K562 (cell line): ENCODE data around the gene FSTL4. TPM values are rescaled to one million over a fixed set of nuclear protein-coding genes. Genes with fewer than 3 reads are reported as not detected.

ENCODE experiments used
- ATAC-seq: fragments of 200-7000 bp; cut with Tn5 transposase; 3 replicates; pipeline ENCODE4 v1.9.1; 2020; ENCODE audit warnings: moderate library complexity
- BruUV-seq: library from RNA; stranded (reverse); fragments of 400-500 nt; replicated peaks from 2 replicates; lab custom pipeline; 2021; lab: Mats Ljungman, UMichigan
- CTCF ChIA-PET: fragments of 300-600 bp; formaldehyde crosslinking; extraction: SDS; loops from one replicate; lab custom pipeline; 2021; ENCODE audit warnings: low intra/inter-chr PET ratio; lab: Yijun Ruan, JAX
- POLR2A ChIA-PET: fragments of 300-600, 350-650 bp; sonication (Branson Sonifier 250); formaldehyde crosslinking; extraction: SDS; loops from one replicate; lab custom pipeline; 2021; ENCODE audit warnings: antibody characterized with exemption, inconsistent platforms; lab: Yijun Ruan, JAX
- DNase-seq, 4 experiments: peaks; one replicate each; pipeline versions ENCODE4 v3.0.0 to v3.0.0-alpha.2; 2011 to 2018; ENCODE audit warnings: low spot score in 3 of 4, mixed read lengths in 3 of 4; ENCODE audit errors: extremely low read depth in 1 of 4
- FAIRE-seq: peaks from 2 replicates; lab custom pipeline; 2011; peaks lifted over from hg19 to GRCh38; lab: Jason Lieb, UNC
- H2AFZ ChIP-seq: 2 replicates; pipeline ENCODE4 v1.6.0; 2011; ENCODE audit warnings: low read depth, low read length, control low read depth, inconsistent platforms
- H3K27ac ChIP-seq: fragments of 200-600 bp; 3 replicates; pipeline ENCODE4 v1.8.0; 2011; ENCODE audit warnings: low read depth, mild to moderate bottlenecking, control low read depth, inconsistent platforms, low read length, moderate library complexity, mixed read lengths; ENCODE audit errors: extremely low read depth
- H3K27me3 ChIP-seq, 2 experiments: fragments of 300-600 bp in 1 of 2; 2 replicates in 1 of 2; 3 replicates in 1 of 2; pipeline versions ENCODE4 v1.6.0 to v1.8.0; 2011; ENCODE audit warnings: inconsistent platforms in 2 of 2, low read length in 2 of 2, mild to moderate bottlenecking in 1 of 2, mixed read lengths in 1 of 2, moderate library complexity in 1 of 2; ENCODE audit not compliant: control insufficient read depth in 2 of 2, insufficient read depth in 2 of 2
- H3K36me3 ChIP-seq: fragments of 300-600 bp; 3 replicates; pipeline ENCODE4 v1.8.0; 2011; ENCODE audit warnings: mild to moderate bottlenecking, low read length, inconsistent platforms; ENCODE audit not compliant: control insufficient read depth, insufficient read depth
- H3K4me1 ChIP-seq, 2 experiments: fragments of 200-600 bp in 1 of 2; replicated peaks in 1 of 2; 2 replicates in 1 of 2; 3 replicates in 1 of 2; pipeline versions ENCODE4 v1.5.1 to v1.8.0; 2011; ENCODE audit warnings: inconsistent platforms in 2 of 2, low read length in 2 of 2, mild to moderate bottlenecking in 1 of 2, mixed read lengths in 1 of 2, moderate library complexity in 1 of 2; ENCODE audit not compliant: control insufficient read depth in 2 of 2, insufficient read depth in 2 of 2
- H3K4me2 ChIP-seq: 2 replicates; pipeline ENCODE4 v1.6.1; 2011; ENCODE audit warnings: low read length, control low read depth, inconsistent platforms, mixed read lengths; ENCODE audit not compliant: insufficient read depth
- H3K4me3 ChIP-seq: fragments of 200-600 bp; sonication (generic), shearing (Covaris generic); 2 replicates; pipeline ENCODE4 v1.5.1; 2016; ENCODE audit warnings: control low read depth, inconsistent platforms
- H3K79me2 ChIP-seq: fragments of 200-600 bp; 3 replicates; pipeline ENCODE4 v1.8.0; 2011; ENCODE audit warnings: low read length, inconsistent platforms; ENCODE audit not compliant: control insufficient read depth, insufficient read depth
- H3K9ac ChIP-seq, 2 experiments: 2 replicates each; pipeline versions ENCODE4 v1.6.0 to v1.6.1; 2011; ENCODE audit warnings: low read depth in 2 of 2, low read length in 2 of 2, control low read depth in 1 of 2, inconsistent platforms in 1 of 2, mild to moderate bottlenecking in 1 of 2, mixed read lengths in 1 of 2; ENCODE audit not compliant: insufficient read depth in 1 of 2
- H3K9me1 ChIP-seq: one replicate; pipeline ENCODE4 v1.6.0; 2011; ENCODE audit warnings: inconsistent platforms, mild to moderate bottlenecking, low read length, moderate library complexity; ENCODE audit not compliant: control insufficient read depth, insufficient read depth
- H3K9me3 ChIP-seq: replicated peaks from 2 replicates; pipeline ENCODE4 v1.5.1; 2011; ENCODE audit warnings: low read depth, low read length, inconsistent platforms; ENCODE audit not compliant: control insufficient read depth, insufficient read depth
- H4K20me1 ChIP-seq: replicated peaks from 2 replicates; pipeline ENCODE4 v1.6.1; 2011; ENCODE audit warnings: low read length, inconsistent platforms, mixed read lengths; ENCODE audit not compliant: control insufficient read depth, insufficient read depth
- ARHGAP35 ChIP-seq: fragments of 450-650 bp; IDR thresholded peaks from 2 replicates; pipeline ENCODE4 v1.6.1; 2018; ENCODE audit not compliant: partially characterized antibody
- IRF2 ChIP-seq: sonication (generic); formaldehyde crosslinking; IDR thresholded peaks from 2 replicates; pipeline ENCODE4 v1.8.1; 2022; ENCODE audit warnings: mild to moderate bottlenecking, missing genetic modification reagents
- ZNF24 ChIP-seq: fragments of 450-650 bp; IDR thresholded peaks from 2 replicates; pipeline ENCODE4 v1.6.1; 2016
- WGBS: fragments of 100-300 bp; shearing (Covaris generic); methylation state at CpG from one replicate; pipeline ENCODE4 v1.1.6; 2016; ENCODE audit warnings: low coverage, mixed read lengths; ENCODE audit not compliant: insufficient coverage; ENCODE audit errors: missing lambda C conversion rate; 5-methylcytosine and 5-hydroxymethylcytosine counted together
- in situ Hi-C: fragments of 300-500 bp; cut with MboI; formaldehyde crosslinking; loops from 4 replicates; pipeline ENCODE4 v1.15.0; 2018; ENCODE audit warnings: inconsistent platforms, mixed read lengths
- intact Hi-C: fragments of 100-400 bp; cut with micrococcal nuclease; formaldehyde crosslinking; loops from 2 replicates; pipeline ENCODE4 v1.14.2; 2022
- polyA plus RNA-seq, 8 experiments: library from polyadenylated mRNA; depleted of rRNA in 4 of 8; stranded (reverse) in 5 of 8; unstranded in 3 of 8; fragments of >200 nt; fragmentation: Nextera tagmentation in 2 of 8; fragmentation: Illumina TruSeq in 1 of 8; extraction: Ambion mirVana in 2 of 8; extraction: Trizol in 1 of 8; gene quantifications; 2 replicates each; pipeline versions ENCODE4 v1.2.1 to v1.2.3, GENCODE V29; 2011 to 2014; ENCODE audit warnings: inconsistent platforms in 1 of 8, missing spikeins in 1 of 8
- total RNA-seq, 7 experiments: library from RNA; depleted of rRNA in 6 of 7; stranded (reverse); fragments of >200 nt in 6 of 7; fragmentation: Illumina TruSeq in 2 of 7; extraction: Trizol in 2 of 7; gene quantifications; 2 replicates each; pipeline versions ENCODE4 v1.2.1 to v1.2.3, GENCODE V29; 2011 to 2021; ENCODE audit warnings: low replicate concordance in 1 of 7
- TF ChIP-seq, protein P1 (sequence below), 3 experiments: IDR thresholded peaks in 2 of 3; conservative IDR thresholded peaks in 1 of 3; 2 replicates each; pipeline ENCODE4 v1.5.1; 2011 to 2012; ENCODE audit warnings: low read length in 3 of 3, mild to moderate bottlenecking in 3 of 3, control low read depth in 2 of 3, improper control_type of control experiment in 1 of 3, inconsistent platforms in 1 of 3, low read depth in 1 of 3, mixed read lengths in 1 of 3, moderate library complexity in 1 of 3; ENCODE audit not compliant: insufficient read depth in 2 of 3

The FSTL4 gene
- total and polyA plus RNA-seq, 9 of the 15 experiments (the other 6 are each of a cell fraction or from before 2014, with no cell fraction given): 0.08 to 0.18 (median 0.10) TPM; not detected in 5

DNA sequence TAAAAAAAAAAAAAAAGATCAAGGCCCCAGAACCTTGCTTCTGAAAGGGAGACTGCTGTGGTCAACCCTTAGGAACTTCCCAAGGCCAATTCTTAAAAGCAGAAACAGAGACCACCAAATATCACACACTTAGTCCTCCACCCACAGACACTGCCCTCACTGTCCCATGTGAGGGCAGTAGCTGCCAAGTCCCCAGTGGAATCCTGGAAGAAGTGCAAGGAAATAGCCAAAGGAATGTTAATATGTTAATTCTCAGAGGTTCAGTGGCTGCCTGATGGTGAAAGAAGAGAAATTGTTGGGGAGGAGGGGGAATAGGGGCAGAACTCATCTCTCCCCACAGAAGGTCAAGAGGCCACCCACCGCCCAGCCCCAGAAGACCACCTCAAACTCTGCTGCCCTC, 23.1 kb downstream of the FSTL4 start:
- ATAC-seq: no peak
- WGBS: no CpG with 5 or more reads among the region's 1 CpG
- no peak for TF ChIP-seq ZNF24
- TF ChIP-seq, protein P1, sequence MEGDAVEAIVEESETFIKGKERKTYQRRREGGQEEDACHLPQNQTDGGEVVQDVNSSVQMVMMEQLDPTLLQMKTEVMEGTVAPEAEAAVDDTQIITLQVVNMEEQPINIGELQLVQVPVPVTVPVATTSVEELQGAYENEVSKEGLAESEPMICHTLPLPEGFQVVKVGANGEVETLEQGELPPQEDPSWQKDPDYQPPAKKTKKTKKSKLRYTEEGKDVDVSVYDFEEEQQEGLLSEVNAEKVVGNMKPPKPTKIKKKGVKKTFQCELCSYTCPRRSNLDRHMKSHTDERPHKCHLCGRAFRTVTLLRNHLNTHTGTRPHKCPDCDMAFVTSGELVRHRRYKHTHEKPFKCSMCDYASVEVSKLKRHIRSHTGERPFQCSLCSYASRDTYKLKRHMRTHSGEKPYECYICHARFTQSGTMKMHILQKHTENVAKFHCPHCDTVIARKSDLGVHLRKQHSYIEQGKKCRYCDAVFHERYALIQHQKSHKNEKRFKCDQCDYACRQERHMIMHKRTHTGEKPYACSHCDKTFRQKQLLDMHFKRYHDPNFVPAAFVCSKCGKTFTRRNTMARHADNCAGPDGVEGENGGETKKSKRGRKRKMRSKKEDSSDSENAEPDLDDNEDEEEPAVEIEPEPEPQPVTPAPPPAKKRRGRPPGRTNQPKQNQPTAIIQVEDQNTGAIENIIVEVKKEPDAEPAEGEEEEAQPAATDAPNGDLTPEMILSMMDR (IDR thresholded peaks at IDR 0.05 in 2 of 3, conservative IDR thresholded peaks at IDR 0.05 in 1 of 3; ENCODE audit: insufficient read depth in 2 of 3, low read depth in 1 of 3, low read length in 3 of 3): peak in 1 of 3 experiments; percentile 43; a peak in 2 of 6 replicates
- TF ChIP-seq, all 486 proteins: peak for 1
- DNase-seq: no peak
- peak; percentile 6 for FAIRE-seq
- Histone ChIP-seq H3K9ac (no peak overlapping the region), H4K20me1 (no peaks in the 10 kb centered on the region), H3K79me2 (no peaks in the 10 kb centered on the region), H3K4me1 (no peaks in the 10 kb centered on the region), H3K36me3 (no peaks in the 10 kb centered on the region), H3K4me3 (no peak overlapping the region), H3K27me3 (no peaks in the 10 kb centered on the region), H3K4me2 (no peak overlapping the region), H3K9me1 (no peaks in the 10 kb centered on the region), H2AFZ (no peak overlapping the region), H3K27ac (no peak overlapping the region), H3K9me3 (no peaks in the 10 kb centered on the region)
- no TSS peak for BruUV-seq
- in situ Hi-C loops (no loop called here), intact Hi-C loops (no loop called here)
- ChIA-PET CTCF (no interaction called here), POLR2A (no interaction called here)

DNA sequence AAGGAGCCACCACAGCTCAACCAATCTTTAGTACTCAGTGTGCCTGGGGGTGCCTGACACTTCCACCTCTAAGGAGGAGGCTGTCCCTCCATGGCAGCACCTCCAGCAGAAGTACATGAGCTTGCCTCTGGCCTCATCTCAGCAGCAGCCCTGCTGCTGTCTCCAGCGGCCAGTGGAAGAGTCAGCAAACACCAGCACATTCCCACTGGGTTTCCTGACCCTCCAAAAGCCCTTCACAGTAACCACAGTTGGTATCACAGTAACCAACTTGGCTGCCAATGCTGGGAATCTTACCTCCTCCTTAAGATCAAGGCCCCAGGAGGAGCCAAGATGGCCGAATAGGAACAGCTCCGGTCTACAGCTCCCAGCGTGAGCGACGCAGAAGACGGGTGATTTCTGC, 29.4 kb downstream of the FSTL4 start:
- ATAC-seq (no peak), FAIRE-seq (no peak), DNase-seq (no peak)
- no peak overlapping the region for H3K4me3 ChIP-seq
- H3K9me1 ChIP-seq: no peaks in the 10 kb centered on the region
- no peak overlapping the region for H3K27ac ChIP-seq
- H4K20me1 ChIP-seq: no peaks in the 10 kb centered on the region
- intact Hi-C loops: no loop called here
- no peaks in the 10 kb centered on the region for H3K4me1 ChIP-seq
- peaks cover 0 to 26% of the 10 kb centered on the region in 2 experiments; a peak in 2 of 5 replicates for H3K27me3 ChIP-seq
- no peaks in the 10 kb centered on the region for H3K9me3 ChIP-seq
- 0% methylated on average over 1 of the region's 7 CpGs for WGBS
- CTCF ChIA-PET: no interaction called here
- TF ChIP-seq IRF2 (CRISPR knock-in tag) (no peak), ARHGAP35 (no peak)
- peak overlapping the region; percentile 66; the same call in 1 of the 2 replicates for H2AFZ ChIP-seq
- in situ Hi-C loops: no loop called here
- no peak overlapping the region for H3K9ac ChIP-seq
- no peak overlapping the region for H3K4me2 ChIP-seq
- POLR2A ChIA-PET: interaction anchor here (0.7 kb wide), 1 partner anchor 10 kb away, joined by 3 read pairs; no protein-coding TSS in a partner anchor
- no TSS peak for BruUV-seq
- no peaks in the 10 kb centered on the region for H3K79me2 ChIP-seq
- H3K36me3 ChIP-seq: no peaks in the 10 kb centered on the region
